GM19193 (cell line): ENCODE measurements around the gene VAPA.

Experiments used
- POLR2A ChIP-seq: IDR thresholded peaks from 4 replicates; pipeline ENCODE4 v1.6.1; 2011; ENCODE audit not compliant: insufficient read depth, insufficient read length; ENCODE audit errors: extremely low read depth

The VAPA gene

GRCh38 chr18:9922592-9923311, 8.9 kb downstream of the VAPA start:
- TF ChIP-seq POLR2A: no peak

- no peak for TF ChIP-seq POLR2A
Measured at GRCh38 chr18:9924371-9924943, 10.6 kb downstream of the VAPA start.

- no peak for TF ChIP-seq POLR2A
Measured at GRCh38 chr18:9925369-9925768, 11.6 kb downstream of the VAPA start.

- TF ChIP-seq POLR2A: no peak
Measured at GRCh38 chr18:9925795-9926194, 12.0 kb downstream of the VAPA start.

GRCh38 chr18:9926223-9926894, 12.5 kb downstream of the VAPA start:
- no peak for TF ChIP-seq POLR2A

- TF ChIP-seq POLR2A: no peak
Measured at GRCh38 chr18:9926977-9927376, 13.2 kb downstream of the VAPA start.

- no peak for TF ChIP-seq POLR2A
Measured at GRCh38 chr18:9927392-9928063, 13.7 kb downstream of the VAPA start.

GRCh38 chr18:9928646-9929259, 14.9 kb downstream of the VAPA start:
- TF ChIP-seq POLR2A: no peak

- no peak for TF ChIP-seq POLR2A
Measured at GRCh38 chr18:9930299-9930884, 16.6 kb downstream of the VAPA start.

GRCh38 chr18:9931146-9931545, 17.3 kb downstream of the VAPA start:
- no peak for TF ChIP-seq POLR2A

- no peak for TF ChIP-seq POLR2A
Measured at GRCh38 chr18:9931678-9932077, 17.9 kb downstream of the VAPA start.

GRCh38 chr18:9933865-9934264, 20.0 kb downstream of the VAPA start:
- TF ChIP-seq POLR2A: no peak

GRCh38 chr18:9934274-9934673, 20.5 kb downstream of the VAPA start:
- no peak for TF ChIP-seq POLR2A

- TF ChIP-seq POLR2A: no peak
Measured at GRCh38 chr18:9941103-9941502, 27.3 kb downstream of the VAPA start.

GRCh38 chr18:9941660-9942059, 27.8 kb downstream of the VAPA start:
- no peak for TF ChIP-seq POLR2A

GRCh38 chr18:9943311-9943710, 29.5 kb downstream of the VAPA start:
- TF ChIP-seq POLR2A: no peak

GRCh38 chr18:9944805-9945204, 31.0 kb downstream of the VAPA start:
- TF ChIP-seq POLR2A: no peak
